Measurements from ENCODE around the gene PFKFB2.

DNA sequence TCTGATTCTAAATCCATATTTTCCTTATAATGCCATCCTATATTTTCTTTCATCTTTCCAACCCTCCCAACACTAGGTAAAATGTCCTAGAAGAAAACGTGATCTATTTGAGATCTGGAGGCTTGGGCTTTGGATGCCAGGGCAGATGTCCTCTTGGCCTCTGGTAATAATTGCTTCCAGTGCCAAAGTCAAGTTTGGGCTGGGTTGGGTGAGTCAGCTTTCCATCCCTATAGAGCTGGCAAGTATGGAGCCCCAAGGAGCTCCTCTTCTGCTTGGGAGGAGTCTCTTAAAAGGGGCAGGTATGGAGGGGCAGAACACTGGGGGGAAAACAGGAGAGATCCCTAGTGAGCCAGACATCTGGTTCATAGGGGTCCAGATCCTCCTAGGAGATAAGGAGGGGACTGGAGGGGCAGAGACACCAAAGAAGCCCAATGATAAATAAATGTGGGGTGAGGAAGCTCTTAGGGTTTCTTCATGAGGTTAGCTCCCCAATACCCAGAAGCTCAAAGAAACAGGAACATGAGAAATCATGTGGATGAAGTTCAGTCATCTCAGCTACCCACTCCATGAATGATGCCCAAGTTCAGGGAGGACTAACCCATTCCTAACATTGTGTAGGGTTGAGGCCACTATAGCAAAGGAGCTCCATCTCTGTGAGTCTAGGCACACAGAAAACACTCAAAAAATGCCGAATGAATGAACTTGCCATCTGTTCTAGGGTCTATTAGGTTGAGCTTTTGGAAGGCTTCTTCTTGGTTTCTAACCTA is 24.0 kb upstream of the PFKFB2 start:
- TF ChIP-seq, protein P1, sequence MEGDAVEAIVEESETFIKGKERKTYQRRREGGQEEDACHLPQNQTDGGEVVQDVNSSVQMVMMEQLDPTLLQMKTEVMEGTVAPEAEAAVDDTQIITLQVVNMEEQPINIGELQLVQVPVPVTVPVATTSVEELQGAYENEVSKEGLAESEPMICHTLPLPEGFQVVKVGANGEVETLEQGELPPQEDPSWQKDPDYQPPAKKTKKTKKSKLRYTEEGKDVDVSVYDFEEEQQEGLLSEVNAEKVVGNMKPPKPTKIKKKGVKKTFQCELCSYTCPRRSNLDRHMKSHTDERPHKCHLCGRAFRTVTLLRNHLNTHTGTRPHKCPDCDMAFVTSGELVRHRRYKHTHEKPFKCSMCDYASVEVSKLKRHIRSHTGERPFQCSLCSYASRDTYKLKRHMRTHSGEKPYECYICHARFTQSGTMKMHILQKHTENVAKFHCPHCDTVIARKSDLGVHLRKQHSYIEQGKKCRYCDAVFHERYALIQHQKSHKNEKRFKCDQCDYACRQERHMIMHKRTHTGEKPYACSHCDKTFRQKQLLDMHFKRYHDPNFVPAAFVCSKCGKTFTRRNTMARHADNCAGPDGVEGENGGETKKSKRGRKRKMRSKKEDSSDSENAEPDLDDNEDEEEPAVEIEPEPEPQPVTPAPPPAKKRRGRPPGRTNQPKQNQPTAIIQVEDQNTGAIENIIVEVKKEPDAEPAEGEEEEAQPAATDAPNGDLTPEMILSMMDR (IDR thresholded peaks at IDR 0.05) = no peak
- TF ChIP-seq POLR2A (IDR thresholded peaks at IDR 0.05) = no peak
